Caco-2 (cell line): ENCODE results near the gene IPPK. TPM values are rescaled to one million over a fixed set of nuclear protein-coding genes. Genes with fewer than 3 reads are reported as not detected.

ENCODE experiments used
- BruUV-seq: library from RNA; stranded (reverse); fragments of 400-500 nt; replicated peaks from 2 replicates; lab custom pipeline; 2021; lab: Mats Ljungman, UMichigan
- CTCF ChIA-PET: fragments of 300-600 bp; sonication (Branson Sonifier 250); formaldehyde crosslinking; loops from one replicate; lab custom pipeline; 2022; ENCODE audit warnings: antibody characterized with exemption; lab: Charles Lee
- POLR2A ChIA-PET: fragments of 300-600 bp; sonication (Branson Sonifier 250); formaldehyde crosslinking; loops from one replicate; lab custom pipeline; 2022; ENCODE audit warnings: antibody characterized with exemption; lab: Charles Lee
- DNase-seq, 2 experiments: peaks; one replicate each; pipeline versions ENCODE4 v3.0.0 to v3.0.0-alpha.2; 2020 to 2022
- H3K27me3 ChIP-seq: replicated peaks from 2 replicates; pipeline ENCODE4 v1.6.0; 2011; ENCODE audit warnings: low read length; ENCODE audit not compliant: control insufficient read depth, insufficient read depth
- H3K36me3 ChIP-seq: 2 replicates; pipeline ENCODE4 v1.5.1; 2011; ENCODE audit warnings: low read length; ENCODE audit not compliant: control insufficient read depth, insufficient read depth
- H3K4me1 ChIP-seq: fragments of 250-450 bp; sonication (Bioruptor Pico); 2 replicates; pipeline ENCODE4 v1.5.1; 2020; ENCODE audit warnings: mild to moderate bottlenecking
- H3K4me3 ChIP-seq: 2 replicates; pipeline ENCODE4 v1.5.1; 2011; ENCODE audit warnings: low read depth, mild to moderate bottlenecking, control low read depth, low read length
- H3K9me3 ChIP-seq: fragments of 250-450 bp; sonication (Bioruptor Pico); 2 replicates; pipeline ENCODE4 v1.5.1; 2020; ENCODE audit warnings: mild to moderate bottlenecking, moderate library complexity
- H3K27ac Mint-ChIP-seq: one replicate; pipeline ENCODE4 v1.8.0; 2022; ENCODE audit warnings: mixed read lengths; ENCODE audit not compliant: unreplicated experiment
- H3K27me3 Mint-ChIP-seq: one replicate; pipeline ENCODE4 v1.8.0; 2022; ENCODE audit warnings: mixed read lengths; ENCODE audit not compliant: insufficient read depth, unreplicated experiment
- H3K36me3 Mint-ChIP-seq: one replicate; pipeline ENCODE4 v1.8.0; 2022; ENCODE audit warnings: mild to moderate bottlenecking, mixed read lengths; ENCODE audit not compliant: insufficient read depth, unreplicated experiment
- H3K4me1 Mint-ChIP-seq: one replicate; pipeline ENCODE4 v1.8.0; 2022; ENCODE audit warnings: low read depth, mixed read lengths; ENCODE audit not compliant: unreplicated experiment
- H3K4me3 Mint-ChIP-seq: one replicate; pipeline ENCODE4 v1.8.0; 2022; ENCODE audit warnings: mild to moderate bottlenecking, moderate library complexity, mixed read lengths; ENCODE audit not compliant: unreplicated experiment
- H3K9me3 Mint-ChIP-seq: one replicate; pipeline ENCODE4 v1.8.0; 2022; ENCODE audit warnings: mixed read lengths; ENCODE audit not compliant: unreplicated experiment
- intact Hi-C: fragments of 100-400 bp; cut with micrococcal nuclease; formaldehyde crosslinking; loops from one replicate; pipeline ENCODE4 v1.10.0; 2022; ENCODE audit not compliant: unreplicated experiment
- total RNA-seq: library from RNA; stranded (reverse); gene quantifications from 2 replicates; pipeline ENCODE4 v1.2.3, GENCODE V29; 2022
- TF ChIP-seq, protein P1 (sequence below), 2 experiments: fragments of 200-600 bp in 1 of 2; IDR thresholded peaks; 1 replicate in 1 of 2; 2 replicates in 1 of 2; pipeline versions ENCODE4 v1.5.1 to v1.8.0; 2011 to 2022; ENCODE audit warnings: antibody characterized with exemption in 1 of 2, control low read depth in 1 of 2, inconsistent platforms in 1 of 2, low read depth in 1 of 2, low read length in 1 of 2, mild to moderate bottlenecking in 1 of 2, moderate library complexity in 1 of 2; ENCODE audit not compliant: insufficient read depth in 1 of 2, severe bottlenecking in 1 of 2, unreplicated experiment in 1 of 2

The IPPK gene
- total RNA-seq, 1 experiment from 2014 or later: 5.4 TPM

DNA sequence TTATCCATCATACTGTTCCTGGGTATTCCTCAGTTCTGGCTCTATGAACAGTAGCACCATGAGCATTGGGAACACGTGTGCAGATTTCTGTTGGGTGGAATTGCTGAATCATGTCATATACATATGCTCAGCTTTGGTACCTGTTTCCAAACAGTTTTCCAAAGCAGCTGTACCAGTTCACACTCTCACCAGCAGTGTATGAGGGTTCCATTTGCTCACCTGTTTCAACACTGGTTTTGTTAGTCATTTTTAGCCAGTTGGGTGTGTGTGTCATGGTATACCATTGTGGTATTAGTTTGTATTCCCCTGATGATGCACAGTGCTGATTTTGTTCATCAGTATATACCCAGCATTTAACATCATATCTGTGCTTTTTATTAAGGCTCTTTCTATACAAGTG lies 77.4 kb downstream of the IPPK start:
- intact Hi-C loops: no loop called here
- Mint-ChIP-seq H3K27me3 (no peaks in the 10 kb centered on the region), H3K9me3 (no peaks in the 10 kb centered on the region), H3K27ac (no peak overlapping the region), H3K36me3 (no peaks in the 10 kb centered on the region), H3K4me1 (no peaks in the 10 kb centered on the region), H3K4me3 (no peak overlapping the region)
- H3K9me3 ChIP-seq: no peaks in the 10 kb centered on the region
- H3K36me3 ChIP-seq: no peaks in the 10 kb centered on the region
- ChIA-PET POLR2A (no interaction called here), CTCF (no interaction called here)
- DNase-seq: no peak
- no peak overlapping the region for H3K4me3 ChIP-seq
- H3K4me1 ChIP-seq: no peaks in the 10 kb centered on the region
- no peaks in the 10 kb centered on the region for H3K27me3 ChIP-seq
- no TSS peak for BruUV-seq
- TF ChIP-seq, protein P1, sequence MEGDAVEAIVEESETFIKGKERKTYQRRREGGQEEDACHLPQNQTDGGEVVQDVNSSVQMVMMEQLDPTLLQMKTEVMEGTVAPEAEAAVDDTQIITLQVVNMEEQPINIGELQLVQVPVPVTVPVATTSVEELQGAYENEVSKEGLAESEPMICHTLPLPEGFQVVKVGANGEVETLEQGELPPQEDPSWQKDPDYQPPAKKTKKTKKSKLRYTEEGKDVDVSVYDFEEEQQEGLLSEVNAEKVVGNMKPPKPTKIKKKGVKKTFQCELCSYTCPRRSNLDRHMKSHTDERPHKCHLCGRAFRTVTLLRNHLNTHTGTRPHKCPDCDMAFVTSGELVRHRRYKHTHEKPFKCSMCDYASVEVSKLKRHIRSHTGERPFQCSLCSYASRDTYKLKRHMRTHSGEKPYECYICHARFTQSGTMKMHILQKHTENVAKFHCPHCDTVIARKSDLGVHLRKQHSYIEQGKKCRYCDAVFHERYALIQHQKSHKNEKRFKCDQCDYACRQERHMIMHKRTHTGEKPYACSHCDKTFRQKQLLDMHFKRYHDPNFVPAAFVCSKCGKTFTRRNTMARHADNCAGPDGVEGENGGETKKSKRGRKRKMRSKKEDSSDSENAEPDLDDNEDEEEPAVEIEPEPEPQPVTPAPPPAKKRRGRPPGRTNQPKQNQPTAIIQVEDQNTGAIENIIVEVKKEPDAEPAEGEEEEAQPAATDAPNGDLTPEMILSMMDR (IDR thresholded peaks at IDR 0.05; ENCODE audit: insufficient read depth in 1 of 2, low read depth in 1 of 2, low read length in 1 of 2, severe bottlenecking in 1 of 2, unreplicated experiment in 1 of 2): no peak

DNA sequence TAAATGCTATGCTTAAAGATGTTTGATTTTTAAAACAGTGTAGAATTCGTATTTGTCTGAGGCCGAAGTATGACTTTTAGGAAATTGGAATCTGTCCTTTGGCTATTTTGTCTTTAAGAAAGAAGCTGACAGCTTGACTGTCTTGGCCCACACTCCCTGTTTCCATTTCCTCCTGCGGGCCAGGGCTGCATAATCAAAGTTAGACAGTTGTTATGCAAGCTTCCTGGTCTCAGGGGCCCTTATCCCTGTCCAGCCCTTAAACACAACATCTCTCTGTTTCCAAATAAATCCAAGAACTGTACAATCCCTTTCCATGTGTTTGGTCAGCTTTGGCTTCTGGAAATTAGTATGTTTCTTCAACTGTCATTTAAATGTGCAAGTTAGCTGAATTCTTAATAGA lies 79.6 kb downstream of the IPPK start:
- no peaks in the 10 kb centered on the region for H3K4me1 ChIP-seq
- H3K4me3 ChIP-seq: no peak overlapping the region
- BruUV-seq: no TSS peak
- Mint-ChIP-seq H3K27me3 (no peaks in the 10 kb centered on the region), H3K36me3 (no peaks in the 10 kb centered on the region), H3K9me3 (no peaks in the 10 kb centered on the region), H3K4me1 (no peaks in the 10 kb centered on the region), H3K27ac (no peak overlapping the region), H3K4me3 (no peak overlapping the region)
- DNase-seq: no peak
- ChIA-PET CTCF (no interaction called here), POLR2A (no interaction called here)
- TF ChIP-seq, protein P1 (IDR thresholded peaks at IDR 0.05; ENCODE audit: insufficient read depth in 1 of 2, low read depth in 1 of 2, low read length in 1 of 2, severe bottlenecking in 1 of 2, unreplicated experiment in 1 of 2): no peak
- intact Hi-C loops: no loop called here
- H3K36me3 ChIP-seq: no peaks in the 10 kb centered on the region
- no peaks in the 10 kb centered on the region for H3K9me3 ChIP-seq
- H3K27me3 ChIP-seq: no peaks in the 10 kb centered on the region

DNA sequence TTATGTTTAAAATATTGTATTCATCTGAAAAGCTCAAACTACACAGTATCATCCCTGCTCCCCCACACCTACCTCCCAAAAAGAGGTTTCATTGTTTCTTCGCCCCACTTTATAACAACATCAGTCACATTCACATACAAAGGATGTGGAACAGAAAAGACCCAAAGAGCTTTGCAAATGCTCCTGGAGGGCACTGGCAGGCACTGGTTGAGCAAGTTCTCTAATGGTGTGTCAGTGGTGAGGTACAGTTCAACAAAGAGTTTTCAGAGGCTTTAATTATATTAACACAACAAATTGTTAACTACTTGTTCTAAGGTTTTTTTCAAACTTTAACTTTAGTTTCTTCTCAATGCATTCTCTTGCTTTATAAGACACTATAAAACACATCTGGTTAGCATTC lies 80.0 kb downstream of the IPPK start:
- no peaks in the 10 kb centered on the region for H3K9me3 ChIP-seq
- H3K4me3 ChIP-seq: no peak overlapping the region
- H3K27me3 ChIP-seq: no peaks in the 10 kb centered on the region
- no peak overlapping the region for H3K4me3 Mint-ChIP-seq
- no TSS peak for BruUV-seq
- intact Hi-C loops: no loop called here
- H3K4me1 ChIP-seq: no peaks in the 10 kb centered on the region
- no peak overlapping the region for H3K27ac Mint-ChIP-seq
- ChIA-PET CTCF (no interaction called here), POLR2A (no interaction called here)
- H3K27me3 Mint-ChIP-seq: no peaks in the 10 kb centered on the region
- no peaks in the 10 kb centered on the region for H3K4me1 Mint-ChIP-seq
- no peaks in the 10 kb centered on the region for H3K36me3 Mint-ChIP-seq
- no peak for DNase-seq
- H3K9me3 Mint-ChIP-seq: no peaks in the 10 kb centered on the region
- no peaks in the 10 kb centered on the region for H3K36me3 ChIP-seq
- TF ChIP-seq, protein P1 (IDR thresholded peaks at IDR 0.05; ENCODE audit: insufficient read depth in 1 of 2, low read depth in 1 of 2, low read length in 1 of 2, severe bottlenecking in 1 of 2, unreplicated experiment in 1 of 2): no peak
